Activated naive CD8-positive, alpha-beta T cell treated with anti-CD3 and anti-CD28 coated beads, Interleukin-2, amount 10 ng/mL, durations not matched to agents 7 days and 5 days (primary cell): ENCODE measurements around the gene CFAP61. TPM values are rescaled to one million over a fixed set of nuclear protein-coding genes. Genes with fewer than 3 reads are reported as not detected.

Experiments
- ATAC-seq: fragments of 150-1000 bp; cut with Tn5 transposase; one replicate; pipeline ENCODE4 v1.10.0; 2021; ENCODE audit warnings: low read depth, moderate library complexity
- POLR2A ChIA-PET: fragments of 350-600 bp; sonication (Branson Sonifier 250); formaldehyde crosslinking; loops from one replicate; lab custom pipeline; 2021; ENCODE audit warnings: antibody characterized with exemption; lab: Charles Lee
- DNase-seq: peaks from one replicate; pipeline ENCODE4 v3.0.0; 2021
- H3K27ac Mint-ChIP-seq: one replicate; pipeline ENCODE4 v1.8.0; 2022; ENCODE audit warnings: mild to moderate bottlenecking, mixed read lengths
- H3K27me3 Mint-ChIP-seq: one replicate; pipeline ENCODE4 v1.8.0; 2022; ENCODE audit warnings: mild to moderate bottlenecking, moderate library complexity, mixed read lengths
- H3K36me3 Mint-ChIP-seq: one replicate; pipeline ENCODE4 v1.8.0; 2021; ENCODE audit warnings: mild to moderate bottlenecking, mixed read lengths
- H3K4me1 Mint-ChIP-seq: one replicate; pipeline ENCODE4 v1.8.0; 2021; ENCODE audit warnings: mixed read lengths
- H3K4me3 Mint-ChIP-seq: one replicate; pipeline ENCODE4 v1.8.0; 2022; ENCODE audit warnings: mild to moderate bottlenecking, moderate library complexity, mixed read lengths
- H3K9me3 Mint-ChIP-seq: one replicate; pipeline ENCODE4 v1.8.0; 2021; ENCODE audit warnings: mixed read lengths
- total RNA-seq, 2 experiments: library from RNA; stranded (reverse); gene quantifications; one replicate each; pipeline ENCODE4 v1.2.3, GENCODE V29; 2021

The CFAP61 gene
- total RNA-seq, 2 experiments from 2014 or later, result not detected

DNA sequence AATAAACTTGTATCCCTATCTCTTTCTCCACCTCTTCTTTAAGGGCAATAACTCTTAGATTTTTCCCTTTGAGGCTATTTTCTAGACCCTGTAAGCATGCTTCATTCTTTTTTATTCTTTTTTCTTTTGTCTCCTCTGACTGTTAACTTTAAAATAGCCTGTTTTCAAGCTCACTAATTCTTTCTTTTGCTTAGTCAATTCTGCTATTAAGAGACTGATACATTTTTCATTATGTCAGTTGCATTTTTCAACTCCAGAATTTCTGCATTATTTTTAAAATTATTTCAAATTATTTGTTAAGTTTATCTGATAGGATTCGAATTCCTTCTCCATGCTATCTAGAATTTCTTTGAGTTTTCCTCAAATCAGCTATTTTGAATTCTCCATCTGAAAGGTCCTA, 84.0 kb downstream of the CFAP61 start:
- H3K4me3 Mint-ChIP-seq, result no peak overlapping the region
- no peak overlapping the region for H3K27ac Mint-ChIP-seq
- no peaks in the 10 kb centered on the region for H3K36me3 Mint-ChIP-seq
- peaks cover 2% of the 10 kb centered on the region for H3K9me3 Mint-ChIP-seq
- no peak for DNase-seq
- H3K4me1 Mint-ChIP-seq, result no peaks in the 10 kb centered on the region
- POLR2A ChIA-PET, result no interaction called here
- H3K27me3 Mint-ChIP-seq, result no peaks in the 10 kb centered on the region
- no peak for ATAC-seq

DNA sequence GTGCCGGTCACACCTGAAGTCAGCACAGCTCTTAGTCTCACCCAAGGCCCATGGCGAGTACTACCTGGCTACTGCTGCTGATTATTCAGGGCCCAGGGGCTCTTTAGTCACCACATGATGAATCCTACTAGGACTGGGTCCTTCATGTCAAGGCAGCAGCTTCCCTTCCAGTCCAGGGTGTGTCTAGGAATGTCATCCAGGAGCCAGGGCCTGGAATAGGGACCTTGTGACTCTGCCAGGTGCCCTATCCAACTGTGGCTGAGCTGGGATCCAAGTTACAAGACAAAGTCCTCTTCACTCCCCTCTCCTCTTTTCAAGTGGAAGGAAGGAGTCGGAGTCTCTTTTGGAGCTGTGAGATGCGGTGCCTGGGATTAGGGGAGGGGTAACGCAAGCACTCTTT, 85.5 kb downstream of the CFAP61 start:
- peaks cover 2% of the 10 kb centered on the region for H3K9me3 Mint-ChIP-seq
- H3K27ac Mint-ChIP-seq, result no peak overlapping the region
- H3K4me1 Mint-ChIP-seq, result no peaks in the 10 kb centered on the region
- no peaks in the 10 kb centered on the region for H3K36me3 Mint-ChIP-seq
- POLR2A ChIA-PET, result no interaction called here
- DNase-seq (no peak), ATAC-seq (no peak)
- H3K4me3 Mint-ChIP-seq, result no peak overlapping the region
- H3K27me3 Mint-ChIP-seq, result no peaks in the 10 kb centered on the region

- no peaks in the 10 kb centered on the region for H3K36me3 Mint-ChIP-seq
- ATAC-seq (no peak), DNase-seq (no peak)
- POLR2A ChIA-PET, result no interaction called here
- no peaks in the 10 kb centered on the region for H3K4me1 Mint-ChIP-seq
- H3K27me3 Mint-ChIP-seq, result no peaks in the 10 kb centered on the region
- H3K27ac Mint-ChIP-seq, result no peak overlapping the region
- no peak overlapping the region for H3K4me3 Mint-ChIP-seq
- H3K9me3 Mint-ChIP-seq, result peaks cover 2% of the 10 kb centered on the region
Observed at GRCh38 chr20:20138301-20139064, 86.2 kb downstream of the CFAP61 start.

DNA sequence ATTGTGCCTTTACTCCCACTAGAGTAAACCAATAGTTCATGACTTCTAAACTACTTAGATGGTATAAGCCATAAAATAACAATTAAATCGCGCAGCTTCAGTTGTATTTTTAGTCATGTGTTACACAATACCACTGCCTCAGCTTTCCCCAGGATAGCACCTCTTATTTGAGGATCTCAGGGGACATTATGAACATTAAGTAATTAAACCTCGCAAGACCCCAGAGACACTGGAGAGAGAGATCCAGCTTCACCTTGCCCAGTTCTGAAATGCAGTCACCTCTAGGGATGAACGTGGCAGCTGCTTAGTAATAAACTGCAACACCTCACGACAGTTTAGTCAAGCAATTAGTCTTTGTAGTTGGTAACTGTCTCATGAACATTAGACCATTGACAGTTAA, 87.1 kb downstream of the CFAP61 start:
- Mint-ChIP-seq H3K36me3 (no peaks in the 10 kb centered on the region), H3K4me3 (no peak overlapping the region), H3K27me3 (no peaks in the 10 kb centered on the region), H3K4me1 (no peaks in the 10 kb centered on the region), H3K27ac (no peak overlapping the region), H3K9me3 (peaks cover 2% of the 10 kb centered on the region)
- DNase-seq (no peak), ATAC-seq (no peak)
- POLR2A ChIA-PET, result no interaction called here

GRCh38 chr20:20143165-20143564, 90.8 kb downstream of the CFAP61 start:
- no peak overlapping the region for H3K27ac Mint-ChIP-seq

GRCh38 chr20:20143646-20144045, 91.3 kb downstream of the CFAP61 start:
- Mint-ChIP-seq H3K27ac (no peak overlapping the region), H3K36me3 (no peaks in the 10 kb centered on the region), H3K27me3 (peaks cover 3% of the 10 kb centered on the region), H3K4me1 (no peaks in the 10 kb centered on the region), H3K9me3 (no peaks in the 10 kb centered on the region), H3K4me3 (no peak overlapping the region)
- ATAC-seq (no peak), DNase-seq (no peak)
- POLR2A ChIA-PET, result no interaction called here

More at GRCh38 chr20:20143165-20143564, 90.8 kb downstream of the CFAP61 start:
- H3K4me1 Mint-ChIP-seq, result no peaks in the 10 kb centered on the region
- no peaks in the 10 kb centered on the region for H3K36me3 Mint-ChIP-seq
- ATAC-seq (no peak), DNase-seq (no peak)
- H3K27me3 Mint-ChIP-seq, result peaks cover 3% of the 10 kb centered on the region
- POLR2A ChIA-PET, result no interaction called here
- H3K4me3 Mint-ChIP-seq, result no peak overlapping the region
- H3K9me3 Mint-ChIP-seq, result no peaks in the 10 kb centered on the region

DNA sequence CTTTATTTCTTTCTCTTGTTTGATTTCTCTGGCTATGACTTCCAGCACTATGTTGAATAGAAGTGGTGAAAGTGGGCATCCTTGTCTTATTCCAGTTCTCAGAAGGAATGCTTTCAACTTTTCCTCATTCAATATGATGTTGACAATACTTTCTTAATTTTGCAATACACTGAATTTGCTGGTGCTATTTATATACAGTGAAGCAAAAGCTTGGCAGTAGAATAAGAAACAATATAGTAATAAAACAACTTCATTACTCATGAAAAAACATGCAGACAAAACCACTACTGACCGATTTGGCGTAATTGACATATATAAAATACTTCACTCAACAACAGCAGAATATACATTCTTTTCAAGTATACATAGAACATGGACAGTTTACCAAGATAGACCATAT, 96.4 kb downstream of the CFAP61 start:
- ATAC-seq, result no peak
- H3K9me3 Mint-ChIP-seq, result no peaks in the 10 kb centered on the region
- no peaks in the 10 kb centered on the region for H3K36me3 Mint-ChIP-seq
- POLR2A ChIA-PET, result no interaction called here
- H3K27me3 Mint-ChIP-seq, result peaks cover 3% of the 10 kb centered on the region
- no peaks in the 10 kb centered on the region for H3K4me1 Mint-ChIP-seq
- no peak for DNase-seq
- H3K4me3 Mint-ChIP-seq, result no peak overlapping the region
- H3K27ac Mint-ChIP-seq, result no peak overlapping the region

GRCh38 chr20:20150241-20150640, 97.9 kb downstream of the CFAP61 start:
- Mint-ChIP-seq H3K4me1 (no peaks in the 10 kb centered on the region), H3K36me3 (no peaks in the 10 kb centered on the region), H3K4me3 (no peak overlapping the region), H3K27ac (no peak overlapping the region), H3K27me3 (peaks cover 3% of the 10 kb centered on the region), H3K9me3 (no peaks in the 10 kb centered on the region)
- DNase-seq (no peak), ATAC-seq (no peak)
- POLR2A ChIA-PET, result no interaction called here

DNA sequence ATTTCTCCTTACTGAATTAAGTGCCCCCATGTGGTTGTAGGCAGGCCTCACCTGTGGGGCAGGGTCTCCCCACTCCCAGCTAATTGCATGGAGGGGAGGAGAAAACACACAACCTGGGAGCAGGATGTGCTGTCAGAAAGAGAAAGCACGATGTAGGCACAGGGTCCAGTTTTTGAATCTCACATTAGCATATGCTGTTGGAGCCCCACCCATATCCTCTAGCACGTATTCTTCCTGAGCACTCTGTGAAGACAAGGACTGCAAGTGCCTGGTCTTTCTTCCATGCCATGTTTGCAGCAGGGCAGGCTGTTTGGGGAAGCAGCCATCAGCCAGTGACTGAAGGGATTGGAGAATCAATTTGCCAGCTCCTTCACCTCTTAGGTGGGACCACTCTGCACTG, 108.2 kb downstream of the CFAP61 start:
- no peaks in the 10 kb centered on the region for H3K4me1 Mint-ChIP-seq
- no peak overlapping the region for H3K27ac Mint-ChIP-seq
- DNase-seq (no peak), ATAC-seq (no peak)
- H3K36me3 Mint-ChIP-seq, result no peaks in the 10 kb centered on the region
- H3K27me3 Mint-ChIP-seq, result no peaks in the 10 kb centered on the region
- POLR2A ChIA-PET, result no interaction called here
- no peak overlapping the region for H3K4me3 Mint-ChIP-seq
- no peaks in the 10 kb centered on the region for H3K9me3 Mint-ChIP-seq

- POLR2A ChIA-PET, result no interaction called here
- H3K4me3 Mint-ChIP-seq, result no peak overlapping the region
- no peaks in the 10 kb centered on the region for H3K4me1 Mint-ChIP-seq
Observed at GRCh38 chr20:20161611-20162010, 109.3 kb downstream of the CFAP61 start.

DNA sequence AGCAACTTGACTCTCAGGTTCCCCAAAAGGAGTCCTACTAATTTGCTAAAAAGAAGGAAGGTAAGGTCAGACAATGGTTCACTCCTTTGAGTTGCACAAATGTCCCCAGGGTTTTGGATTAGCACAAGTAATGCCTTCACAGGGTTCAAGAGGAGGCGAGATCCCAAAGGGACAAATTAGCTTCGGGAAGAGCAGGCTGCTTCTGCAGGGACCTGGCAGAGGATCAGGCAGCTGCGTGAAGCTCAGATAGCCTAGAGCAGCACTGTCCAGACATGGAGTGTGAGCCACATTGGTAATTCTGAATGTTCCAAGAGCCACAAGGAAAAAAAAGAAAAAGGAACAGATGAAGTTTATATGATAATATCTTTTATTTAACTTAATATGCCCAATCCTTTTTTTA, 115.4 kb downstream of the CFAP61 start:
- no peak for DNase-seq
- no peak for ATAC-seq
- no peak overlapping the region for H3K4me3 Mint-ChIP-seq
- POLR2A ChIA-PET, result no interaction called here
- H3K4me1 Mint-ChIP-seq, result no peaks in the 10 kb centered on the region
- peaks cover 2% of the 10 kb centered on the region for H3K9me3 Mint-ChIP-seq
- no peaks in the 10 kb centered on the region for H3K36me3 Mint-ChIP-seq
- no peak overlapping the region for H3K27ac Mint-ChIP-seq
- peaks cover 2% of the 10 kb centered on the region for H3K27me3 Mint-ChIP-seq

More at GRCh38 chr20:20161611-20162010, 109.3 kb downstream of the CFAP61 start:
- Mint-ChIP-seq H3K9me3 (no peaks in the 10 kb centered on the region), H3K27ac (no peak overlapping the region), H3K27me3 (no peaks in the 10 kb centered on the region), H3K36me3 (no peaks in the 10 kb centered on the region)
- ATAC-seq, result no peak
- DNase-seq, result no peak

- POLR2A ChIA-PET, result no interaction called here
Observed at GRCh38 chr20:20173254-20173653, 120.9 kb downstream of the CFAP61 start.

DNA sequence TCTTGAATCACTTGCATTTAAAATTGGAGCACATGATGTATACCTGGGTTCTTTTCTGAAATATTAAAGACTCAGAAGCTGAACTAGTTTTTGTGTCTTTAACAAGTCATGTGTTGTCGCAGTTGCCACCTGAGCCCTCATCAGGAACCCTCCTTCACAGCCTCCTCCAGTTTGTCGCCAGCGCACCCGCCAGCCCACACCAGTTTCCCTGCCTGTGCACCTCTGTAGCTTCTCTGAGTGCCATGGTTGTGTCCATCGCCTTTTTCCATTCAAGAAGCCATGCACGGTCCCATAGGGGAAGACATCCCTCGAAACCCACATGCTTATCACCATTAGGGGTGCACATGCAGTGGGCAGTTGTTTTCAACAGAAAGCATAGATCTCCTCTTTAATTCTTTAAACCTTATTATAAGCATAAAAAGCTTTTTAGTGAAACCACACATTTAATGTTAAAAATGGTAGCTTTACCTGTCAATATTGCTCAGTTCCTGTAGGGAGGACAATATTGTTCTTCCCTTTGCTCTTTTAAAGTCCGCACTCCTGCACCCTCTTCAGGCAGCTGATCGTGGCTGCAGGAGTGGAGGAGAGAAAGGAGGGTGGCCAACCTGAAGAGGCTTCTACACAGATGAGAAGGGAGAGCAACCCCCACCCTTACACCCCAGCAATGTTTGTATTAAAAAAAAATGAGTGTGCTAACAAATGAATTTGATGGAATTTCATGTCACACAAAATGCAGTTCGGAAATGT, 121.9 kb downstream of the CFAP61 start:
- no peak for ATAC-seq
- H3K27me3 Mint-ChIP-seq, result peaks cover 4% of the 10 kb centered on the region
- DNase-seq, result no peak
- no peak overlapping the region for H3K27ac Mint-ChIP-seq
- no peaks in the 10 kb centered on the region for H3K36me3 Mint-ChIP-seq
- peaks cover 2% of the 10 kb centered on the region for H3K9me3 Mint-ChIP-seq
- POLR2A ChIA-PET, result no interaction called here
- no peak overlapping the region for H3K4me3 Mint-ChIP-seq
- H3K4me1 Mint-ChIP-seq, result no peaks in the 10 kb centered on the region

More at GRCh38 chr20:20173254-20173653, 120.9 kb downstream of the CFAP61 start:
- H3K27ac Mint-ChIP-seq, result no peak overlapping the region
- H3K27me3 Mint-ChIP-seq, result peaks cover 4% of the 10 kb centered on the region
- H3K36me3 Mint-ChIP-seq, result no peaks in the 10 kb centered on the region
- ATAC-seq (no peak), DNase-seq (no peak)
- H3K9me3 Mint-ChIP-seq, result peaks cover 2% of the 10 kb centered on the region
- no peak overlapping the region for H3K4me3 Mint-ChIP-seq
- H3K4me1 Mint-ChIP-seq, result no peaks in the 10 kb centered on the region

DNA sequence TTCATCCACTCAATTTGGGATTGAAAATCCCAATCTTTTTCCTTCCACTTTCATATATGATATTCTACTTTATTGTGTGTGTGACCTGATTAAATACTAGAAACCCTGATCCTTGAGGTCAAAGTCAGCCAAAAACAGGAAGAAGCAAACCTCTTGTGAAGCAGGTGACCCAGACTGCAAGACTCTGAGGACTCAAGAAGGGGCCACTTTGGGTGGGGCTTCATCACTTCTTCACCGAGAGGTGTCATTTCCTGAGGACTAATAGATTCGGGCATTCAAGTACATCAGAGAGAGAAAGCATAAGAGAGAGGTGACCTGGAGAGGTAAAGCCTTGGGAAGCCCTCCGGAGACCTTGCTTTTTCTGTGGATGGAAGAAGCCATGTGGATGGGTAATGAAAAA, 129.0 kb downstream of the CFAP61 start:
- Mint-ChIP-seq H3K36me3 (no peaks in the 10 kb centered on the region), H3K27ac (no peak overlapping the region), H3K4me1 (no peaks in the 10 kb centered on the region), H3K9me3 (peaks cover 4% of the 10 kb centered on the region), H3K27me3 (peaks cover 8% of the 10 kb centered on the region), H3K4me3 (no peak overlapping the region)
- ATAC-seq (no peak), DNase-seq (no peak)
- POLR2A ChIA-PET, result no interaction called here
